Measurements from ENCODE around the gene AIRE.

AIRE gene

DNA sequence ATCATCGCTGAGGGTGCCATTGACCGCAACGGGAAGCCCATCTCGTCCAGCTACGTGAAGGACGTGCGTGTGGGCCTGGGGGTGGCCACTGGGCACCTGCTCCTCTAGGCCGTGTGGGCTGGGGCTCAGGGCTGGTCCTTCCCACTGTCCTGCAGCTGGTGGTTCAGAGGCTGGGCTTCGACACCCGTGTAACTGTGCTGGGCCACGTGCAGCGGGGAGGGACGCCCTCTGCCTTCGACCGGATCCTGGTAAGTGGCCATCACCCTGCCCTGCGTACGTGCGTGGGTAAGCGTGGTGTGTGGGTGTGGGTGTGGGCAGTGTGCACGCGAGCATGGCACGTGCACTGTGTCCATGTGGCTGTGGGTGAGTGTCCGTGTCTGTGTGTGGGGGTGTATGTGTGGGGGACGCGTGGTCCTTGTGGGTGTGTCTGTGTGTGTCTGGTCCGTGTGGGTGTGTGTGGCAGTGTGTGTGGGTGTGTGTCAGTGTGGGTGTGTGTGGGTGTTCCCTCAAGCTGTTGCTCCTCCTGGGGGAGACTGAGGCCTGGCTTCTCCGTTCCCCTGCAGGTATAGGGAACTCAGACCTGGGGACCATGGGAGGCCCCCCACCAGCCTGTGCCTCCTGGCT lies 30.7 kb downstream of the AIRE start:
- Histone ChIP-seq H3K23ac (ENCODE audit: low read depth, low read length, poor library complexity) (peak overlapping the region; percentile 91), H3K4me1 (ENCODE audit: control insufficient read depth in 2 of 2, insufficient read depth in 1 of 2, low read depth in 1 of 2, low read length in 2 of 2) (no peaks in the 10 kb centered on the region), H3K14ac (ENCODE audit: low read length) (peak overlapping the region; percentile 82), H2BK120ac (ENCODE audit: low read depth, low read length) (no peak overlapping the region), H2AFZ (ENCODE audit: low read length) (no peak overlapping the region), H2BK15ac (ENCODE audit: low read length) (no peak overlapping the region), H4K91ac (ENCODE audit: low read depth, low read length, poor library complexity) (no peak overlapping the region), H3K9ac (ENCODE audit: low read depth, low read length, poor library complexity) (peak overlapping the region; percentile 84), H3K79me1 (ENCODE audit: low read depth, low read length) (peaks cover 4% of the 10 kb centered on the region), H3K27ac (replicated peaks; ENCODE audit: low read length) (no peak overlapping the region), H2BK12ac (ENCODE audit: low read length) (peak overlapping the region; percentile 98), H3K18ac (ENCODE audit: low read length) (peak overlapping the region; percentile 71), H3K4me3 (ENCODE audit: low read length in 2 of 2) (no peak overlapping the region), H3K27me3 (ENCODE audit: control insufficient read depth in 3 of 3, insufficient read depth in 3 of 3, low read depth in 1 of 3, low read length in 3 of 3) (no peaks in the 10 kb centered on the region), H3K4ac (ENCODE audit: low read length) (peak overlapping the region; percentile 89), H2BK5ac (ENCODE audit: low read length) (no peak overlapping the region), H4K8ac (ENCODE audit: low read depth, low read length) (no peak overlapping the region), H3K9me3 (replicated peaks in 1 of 2; ENCODE audit: control insufficient read depth in 2 of 2, insufficient read depth in 1 of 2, low read depth in 1 of 2, low read length in 2 of 2) (peaks cover 0 to 2% of the 10 kb centered on the region in 2 donors), H3K36me3 (replicated peaks in 1 of 2; ENCODE audit: control insufficient read depth in 2 of 2, insufficient read depth in 2 of 2, low read length in 2 of 2) (peaks cover 24 to 84% of the 10 kb centered on the region in 2 donors), H2AK5ac (ENCODE audit: low read depth, low read length) (peak overlapping the region; percentile 84), H3K4me2 (ENCODE audit: insufficient read depth, low read length, poor library complexity, severe bottlenecking) (no peak overlapping the region)
- no CpG with 5 or more reads among the region's 27 CpGs for WGBS, 2 donors (ENCODE audit: extremely low coverage in 2 of 2, insufficient read length in 2 of 2, insufficient replicate concordance in 1 of 2)
- no peak for DNase-seq (ENCODE audit: low spot score)

DNA sequence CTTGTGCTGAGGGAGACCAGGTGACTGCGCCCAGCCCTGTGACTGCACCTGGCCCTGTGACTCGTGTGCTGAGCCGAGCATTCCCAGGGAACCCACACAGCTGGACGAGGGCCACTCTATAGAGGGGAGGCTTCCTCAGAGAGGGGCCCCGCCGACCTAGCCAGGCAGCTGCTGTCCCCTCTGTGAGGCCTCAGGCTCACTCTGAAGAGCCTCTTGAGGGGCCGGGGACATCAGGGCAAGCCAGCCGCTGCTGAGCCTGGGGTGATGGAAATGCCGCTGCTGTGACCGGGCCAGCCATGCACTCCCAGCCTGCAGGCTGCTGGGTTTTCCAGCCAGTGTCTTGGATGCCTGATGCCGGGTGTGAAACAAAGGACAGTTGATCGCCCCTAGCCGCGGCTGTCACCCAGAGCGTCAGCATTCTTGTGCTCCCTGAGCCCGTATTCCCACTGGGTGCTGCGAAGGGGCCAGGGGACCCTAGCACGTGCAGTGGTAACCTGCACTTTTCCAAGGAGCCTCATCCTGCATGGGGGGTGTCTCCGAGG lies 31.6 kb downstream of the AIRE start:
- Histone ChIP-seq H2BK15ac (ENCODE audit: low read length) (no peak overlapping the region), H4K91ac (ENCODE audit: low read depth, low read length, poor library complexity) (no peak overlapping the region), H3K4me3 (ENCODE audit: low read length in 2 of 2) (no peak overlapping the region), H2BK5ac (ENCODE audit: low read length) (no peak overlapping the region), H3K79me1 (ENCODE audit: low read depth, low read length) (peaks cover 4% of the 10 kb centered on the region), H4K8ac (ENCODE audit: low read depth, low read length) (no peak overlapping the region), H3K27me3 (ENCODE audit: control insufficient read depth in 3 of 3, insufficient read depth in 3 of 3, low read depth in 1 of 3, low read length in 3 of 3) (no peaks in the 10 kb centered on the region), H3K27ac (replicated peaks; ENCODE audit: low read length) (no peak overlapping the region), H3K4ac (ENCODE audit: low read length) (no peak overlapping the region), H2BK120ac (ENCODE audit: low read depth, low read length) (no peak overlapping the region), H3K9me3 (replicated peaks in 1 of 2; ENCODE audit: control insufficient read depth in 2 of 2, insufficient read depth in 1 of 2, low read depth in 1 of 2, low read length in 2 of 2) (peaks cover 0 to 2% of the 10 kb centered on the region in 2 donors), H3K36me3 (replicated peaks in 1 of 2; ENCODE audit: control insufficient read depth in 2 of 2, insufficient read depth in 2 of 2, low read length in 2 of 2) (peaks cover 17 to 85% of the 10 kb centered on the region in 2 donors), H3K9ac (ENCODE audit: low read depth, low read length, poor library complexity) (no peak overlapping the region), H2BK12ac (ENCODE audit: low read length) (no peak overlapping the region), H2AFZ (ENCODE audit: low read length) (no peak overlapping the region), H3K4me1 (ENCODE audit: control insufficient read depth in 2 of 2, insufficient read depth in 1 of 2, low read depth in 1 of 2, low read length in 2 of 2) (no peaks in the 10 kb centered on the region), H3K4me2 (ENCODE audit: insufficient read depth, low read length, poor library complexity, severe bottlenecking) (no peak overlapping the region), H3K23ac (ENCODE audit: low read depth, low read length, poor library complexity) (no peak overlapping the region), H3K14ac (ENCODE audit: low read length) (no peak overlapping the region), H3K18ac (ENCODE audit: low read length) (no peak overlapping the region), H2AK5ac (ENCODE audit: low read depth, low read length) (no peak overlapping the region)
- WGBS, 2 donors (ENCODE audit: extremely low coverage in 2 of 2, insufficient read length in 2 of 2, insufficient replicate concordance in 1 of 2), result no CpG with 5 or more reads among the region's 19 CpGs
- no peak for DNase-seq (ENCODE audit: low spot score)

DNA sequence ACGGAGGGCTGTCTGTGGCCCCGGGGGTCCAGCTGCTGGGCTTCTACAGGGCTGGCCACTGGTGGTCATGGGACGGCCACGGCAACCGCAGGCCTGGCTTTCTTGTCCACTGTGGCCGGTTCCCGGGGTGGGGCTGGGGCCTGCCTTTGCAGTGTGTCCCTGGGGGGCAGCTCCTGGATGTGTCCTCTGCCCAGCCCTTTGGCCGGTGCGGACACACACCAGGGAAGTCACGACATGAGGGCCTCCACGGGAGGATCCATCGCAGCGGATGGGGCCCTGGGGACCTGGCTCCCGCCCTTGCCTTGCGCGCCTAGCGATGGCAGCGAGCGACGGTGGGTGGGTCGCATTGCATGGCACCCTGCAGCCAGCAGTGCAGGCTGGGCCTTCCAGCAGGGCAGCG lies 32.2 kb downstream of the AIRE start:
- H4K8ac ChIP-seq (ENCODE audit: low read depth, low read length), result no peak overlapping the region

DNA sequence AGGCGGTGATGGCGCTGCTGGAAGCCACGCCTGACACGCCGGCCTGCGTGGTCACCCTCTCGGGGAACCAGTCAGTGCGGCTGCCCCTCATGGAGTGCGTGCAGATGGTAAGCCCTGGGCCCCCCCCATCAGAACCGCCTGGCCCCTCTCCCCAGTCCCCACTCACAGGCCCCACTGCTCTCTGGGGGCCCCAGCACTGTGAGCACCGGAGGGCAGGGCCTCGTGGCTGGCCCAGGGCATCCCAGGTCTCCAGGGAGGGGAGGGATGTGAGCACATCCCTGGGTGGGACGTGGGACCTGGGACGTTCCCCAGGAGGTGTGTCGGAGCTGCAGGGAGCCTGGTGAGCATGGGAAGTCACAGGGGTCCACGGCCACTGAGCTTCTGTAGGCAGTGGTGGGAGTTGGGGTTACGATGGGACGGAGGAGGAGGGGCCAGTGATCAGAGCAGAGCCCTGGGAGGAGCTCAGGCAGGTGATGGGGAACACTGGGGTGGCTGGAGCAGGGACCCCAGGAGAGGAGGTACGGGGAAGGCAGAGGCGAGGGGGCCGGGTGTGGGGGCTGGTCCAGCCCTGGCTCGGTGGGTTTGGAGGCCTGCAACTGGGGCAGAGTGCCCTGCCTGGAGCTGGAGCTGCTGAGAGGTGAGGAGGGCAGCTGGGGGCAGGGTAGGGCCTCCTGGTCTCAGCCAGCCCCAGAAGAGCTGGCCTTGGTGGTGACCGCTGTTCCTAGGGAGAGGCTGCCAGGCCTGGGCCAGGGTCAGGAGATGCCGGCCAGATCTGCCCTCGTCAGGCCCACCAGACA lies 33.0 kb downstream of the AIRE start:
- no CpG with 5 or more reads among the region's 25 CpGs for WGBS, 2 donors (ENCODE audit: extremely low coverage in 2 of 2, insufficient read length in 2 of 2, insufficient replicate concordance in 1 of 2)
- H4K91ac ChIP-seq (ENCODE audit: low read depth, low read length, poor library complexity), result no peak overlapping the region
- peak overlapping the region; percentile 56 for H3K14ac ChIP-seq (ENCODE audit: low read length)
- H3K27me3 ChIP-seq (ENCODE audit: control insufficient read depth in 3 of 3, insufficient read depth in 3 of 3, low read depth in 1 of 3, low read length in 3 of 3), result no peaks in the 10 kb centered on the region
- H3K9me3 ChIP-seq (replicated peaks in 1 of 2; ENCODE audit: control insufficient read depth in 2 of 2, insufficient read depth in 1 of 2, low read depth in 1 of 2, low read length in 2 of 2), result peaks cover 0 to 2% of the 10 kb centered on the region in 2 donors
- no peak overlapping the region for H2AFZ ChIP-seq (ENCODE audit: low read length)
- peak overlapping the region; percentile 6 for H2BK12ac ChIP-seq (ENCODE audit: low read length)
- H3K4me1 ChIP-seq (ENCODE audit: control insufficient read depth in 2 of 2, insufficient read depth in 1 of 2, low read depth in 1 of 2, low read length in 2 of 2), result no peaks in the 10 kb centered on the region
- H4K8ac ChIP-seq (ENCODE audit: low read depth, low read length), result no peak overlapping the region
- H3K4me2 ChIP-seq (ENCODE audit: insufficient read depth, low read length, poor library complexity, severe bottlenecking), result no peak overlapping the region
- peaks cover 16 to 85% of the 10 kb centered on the region in 2 donors for H3K36me3 ChIP-seq (replicated peaks in 1 of 2; ENCODE audit: control insufficient read depth in 2 of 2, insufficient read depth in 2 of 2, low read length in 2 of 2)
- peak overlapping the region; percentile 66 for H2BK5ac ChIP-seq (ENCODE audit: low read length)
- no peak overlapping the region for H2BK15ac ChIP-seq (ENCODE audit: low read length)
- H3K18ac ChIP-seq (ENCODE audit: low read length), result no peak overlapping the region
- H3K23ac ChIP-seq (ENCODE audit: low read depth, low read length, poor library complexity), result no peak overlapping the region
- no peak overlapping the region for H2AK5ac ChIP-seq (ENCODE audit: low read depth, low read length)
- no peak overlapping the region for H3K4me3 ChIP-seq (ENCODE audit: low read length in 2 of 2)
- H3K79me1 ChIP-seq (ENCODE audit: low read depth, low read length), result peaks cover 8% of the 10 kb centered on the region
- H3K27ac ChIP-seq (replicated peaks; ENCODE audit: low read length), result no peak overlapping the region
- H2BK120ac ChIP-seq (ENCODE audit: low read depth, low read length), result no peak overlapping the region
- no peak overlapping the region for H3K9ac ChIP-seq (ENCODE audit: low read depth, low read length, poor library complexity)
- no peak overlapping the region for H3K4ac ChIP-seq (ENCODE audit: low read length)
- no peak for DNase-seq (ENCODE audit: low spot score)

More for the DNA sequence above, 32.2 kb downstream of the AIRE start:
- peak overlapping the region; percentile 28 for H3K18ac ChIP-seq (ENCODE audit: low read length)
- H2BK5ac ChIP-seq (ENCODE audit: low read length), result peak overlapping the region; percentile 66
- peaks cover 18 to 85% of the 10 kb centered on the region in 2 donors for H3K36me3 ChIP-seq (replicated peaks in 1 of 2; ENCODE audit: control insufficient read depth in 2 of 2, insufficient read depth in 2 of 2, low read length in 2 of 2)
- no peak overlapping the region for H3K27ac ChIP-seq (replicated peaks; ENCODE audit: low read length)
- no peak overlapping the region for H2BK120ac ChIP-seq (ENCODE audit: low read depth, low read length)
- H3K79me1 ChIP-seq (ENCODE audit: low read depth, low read length), result peaks cover 4% of the 10 kb centered on the region
- H3K14ac ChIP-seq (ENCODE audit: low read length), result no peak overlapping the region
- H3K4me1 ChIP-seq (ENCODE audit: control insufficient read depth in 2 of 2, insufficient read depth in 1 of 2, low read depth in 1 of 2, low read length in 2 of 2), result no peaks in the 10 kb centered on the region
- H4K91ac ChIP-seq (ENCODE audit: low read depth, low read length, poor library complexity), result no peak overlapping the region
- no peak overlapping the region for H3K4ac ChIP-seq (ENCODE audit: low read length)
- no peak overlapping the region for H3K4me3 ChIP-seq (ENCODE audit: low read length in 2 of 2)
- no peak overlapping the region for H2AFZ ChIP-seq (ENCODE audit: low read length)
- no peak overlapping the region for H3K23ac ChIP-seq (ENCODE audit: low read depth, low read length, poor library complexity)
- no peak overlapping the region for H2BK15ac ChIP-seq (ENCODE audit: low read length)
- no peaks in the 10 kb centered on the region for H3K27me3 ChIP-seq (ENCODE audit: control insufficient read depth in 3 of 3, insufficient read depth in 3 of 3, low read depth in 1 of 3, low read length in 3 of 3)
- WGBS, 2 donors (ENCODE audit: extremely low coverage in 2 of 2, insufficient read length in 2 of 2, insufficient replicate concordance in 1 of 2), result no CpG with 5 or more reads among the region's 22 CpGs
- no peak overlapping the region for H3K4me2 ChIP-seq (ENCODE audit: insufficient read depth, low read length, poor library complexity, severe bottlenecking)
- H3K9me3 ChIP-seq (replicated peaks in 1 of 2; ENCODE audit: control insufficient read depth in 2 of 2, insufficient read depth in 1 of 2, low read depth in 1 of 2, low read length in 2 of 2), result peaks cover 0 to 2% of the 10 kb centered on the region in 2 donors
- H2AK5ac ChIP-seq (ENCODE audit: low read depth, low read length), result no peak overlapping the region
- H3K9ac ChIP-seq (ENCODE audit: low read depth, low read length, poor library complexity), result no peak overlapping the region
- H2BK12ac ChIP-seq (ENCODE audit: low read length), result peak overlapping the region; percentile 41
- no peak for DNase-seq (ENCODE audit: low spot score)

Data from neuronal stem cell (in vitro differentiated cells).